Stimulated activated CD4-positive, alpha-beta T cell treated with anti-CD3 and anti-CD28 coated beads, Interleukin-12 subunit alpha, Interleukin-12 subunit beta, amount 100 ng/mL, for 4 hours (primary cell): ENCODE data around the gene GARIN1A.
"Not testable (repeated sequence)": the region's sequence is repeated elsewhere in the genome, so short reads cannot be mapped to it uniquely, and the experiment has no call there.

Experiments
- DNase-seq: peaks from one replicate; pipeline ENCODE4 v3.0.0-alpha.2; 2020

The GARIN1A gene

GRCh38 chr7:128683738-128684137 lies 11.6 kb downstream of the GARIN1A start:
- not testable (repeated sequence) for DNase-seq

- DNase-seq = no peak
Measured at GRCh38 chr7:128687131-128687530, 15.0 kb downstream of the GARIN1A start.

GRCh38 chr7:128688492-128688891 lies 16.4 kb downstream of the GARIN1A start:
- DNase-seq = no peak

GRCh38 chr7:128689161-128689935 lies 17.3 kb downstream of the GARIN1A start:
- not testable (repeated sequence) for DNase-seq

GRCh38 chr7:128691227-128691626 lies 19.1 kb downstream of the GARIN1A start:
- DNase-seq = no peak

GRCh38 chr7:128692623-128693270 lies 20.7 kb downstream of the GARIN1A start:
- no peak for DNase-seq

GRCh38 chr7:128693373-128694015 lies 21.4 kb downstream of the GARIN1A start:
- DNase-seq = no peak

- no peak for DNase-seq
Measured at GRCh38 chr7:128694738-128695137, 22.6 kb downstream of the GARIN1A start.

- peak; percentile 17 for DNase-seq
Measured at GRCh38 chr7:128697302-128697905, 25.3 kb downstream of the GARIN1A start.

- DNase-seq = no peak
Measured at GRCh38 chr7:128699196-128699712, 27.2 kb downstream of the GARIN1A start.

GRCh38 chr7:128699895-128700294 lies 27.8 kb downstream of the GARIN1A start:
- DNase-seq = no peak

- no peak for DNase-seq
Measured at GRCh38 chr7:128701062-128701785, 29.1 kb downstream of the GARIN1A start.

- no peak for DNase-seq
Measured at GRCh38 chr7:128703609-128704241, 31.6 kb downstream of the GARIN1A start.

- DNase-seq = no peak
Measured at GRCh38 chr7:128705891-128706333, 33.8 kb downstream of the GARIN1A start.

- no peak for DNase-seq
Measured at GRCh38 chr7:128707752-128708151, 35.7 kb downstream of the GARIN1A start.

GRCh38 chr7:128708235-128708634 lies 36.1 kb downstream of the GARIN1A start:
- no peak for DNase-seq

GRCh38 chr7:128708824-128709223 lies 36.7 kb downstream of the GARIN1A start:
- DNase-seq = no peak

GRCh38 chr7:128710481-128710880 lies 38.4 kb downstream of the GARIN1A start:
- DNase-seq = no peak

- DNase-seq = no peak
Measured at GRCh38 chr7:128713794-128714193, 41.7 kb downstream of the GARIN1A start.

- DNase-seq = no peak
Measured at GRCh38 chr7:128714701-128715495, 42.8 kb downstream of the GARIN1A start.
